Measurements from ENCODE around the gene FASLG. TPM values are rescaled to one million over a fixed set of nuclear protein-coding genes. Genes with fewer than 3 reads are reported as not detected.

FASLG gene
- total RNA-seq, 1 experiment from 2014 or later: not detected

DNA sequence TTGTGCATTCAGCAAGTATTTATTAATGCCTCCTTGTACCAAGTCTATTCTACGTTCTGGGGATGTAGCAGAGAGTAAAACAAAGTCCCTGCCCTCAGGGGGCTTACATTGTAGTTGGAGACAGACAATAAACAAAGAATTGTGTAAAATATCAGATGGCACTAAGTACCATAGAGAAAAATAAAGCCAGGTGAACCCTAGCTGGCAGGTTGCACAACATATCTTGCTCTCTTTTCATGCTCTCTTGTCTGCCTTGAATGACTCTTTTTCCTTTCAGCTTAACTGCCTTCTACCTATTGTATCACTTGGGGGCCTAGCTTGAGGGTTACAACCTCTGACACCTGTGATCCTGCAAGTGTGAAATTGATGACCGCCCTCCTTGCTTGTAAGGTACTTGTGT is 20.7 kb upstream of the FASLG start:
- no peaks in the 10 kb centered on the region for H3K27me3 Mint-ChIP-seq (ENCODE audit: unreplicated experiment)
- H3K36me3 Mint-ChIP-seq (ENCODE audit: insufficient read depth, unreplicated experiment): peaks cover 11% of the 10 kb centered on the region
- CTCF ChIA-PET: no interaction called here
- intact Hi-C loops (cut with micrococcal nuclease; ENCODE audit: unreplicated experiment): loop anchor here (2.0 to 5.0 kb wide), 2 partner anchors 29 to 51 kb away; no protein-coding TSS in a partner anchor
- peak overlapping the region; percentile 86 for H3K27ac Mint-ChIP-seq (ENCODE audit: unreplicated experiment)
- H3K9me3 Mint-ChIP-seq (ENCODE audit: low read depth, unreplicated experiment): peaks cover 6% of the 10 kb centered on the region
- no peak for DNase-seq
- no TSS peak for BruUV-seq (replicated peaks)
- peak overlapping the region; percentile 42 for H3K4me3 Mint-ChIP-seq (ENCODE audit: low read depth, unreplicated experiment)
- peaks cover 58% of the 10 kb centered on the region for H3K4me1 Mint-ChIP-seq (ENCODE audit: low read depth, unreplicated experiment)
- no peak for TF ChIP-seq CTCF (IDR thresholded peaks at IDR 0.05; ENCODE audit: unreplicated experiment)

DNA sequence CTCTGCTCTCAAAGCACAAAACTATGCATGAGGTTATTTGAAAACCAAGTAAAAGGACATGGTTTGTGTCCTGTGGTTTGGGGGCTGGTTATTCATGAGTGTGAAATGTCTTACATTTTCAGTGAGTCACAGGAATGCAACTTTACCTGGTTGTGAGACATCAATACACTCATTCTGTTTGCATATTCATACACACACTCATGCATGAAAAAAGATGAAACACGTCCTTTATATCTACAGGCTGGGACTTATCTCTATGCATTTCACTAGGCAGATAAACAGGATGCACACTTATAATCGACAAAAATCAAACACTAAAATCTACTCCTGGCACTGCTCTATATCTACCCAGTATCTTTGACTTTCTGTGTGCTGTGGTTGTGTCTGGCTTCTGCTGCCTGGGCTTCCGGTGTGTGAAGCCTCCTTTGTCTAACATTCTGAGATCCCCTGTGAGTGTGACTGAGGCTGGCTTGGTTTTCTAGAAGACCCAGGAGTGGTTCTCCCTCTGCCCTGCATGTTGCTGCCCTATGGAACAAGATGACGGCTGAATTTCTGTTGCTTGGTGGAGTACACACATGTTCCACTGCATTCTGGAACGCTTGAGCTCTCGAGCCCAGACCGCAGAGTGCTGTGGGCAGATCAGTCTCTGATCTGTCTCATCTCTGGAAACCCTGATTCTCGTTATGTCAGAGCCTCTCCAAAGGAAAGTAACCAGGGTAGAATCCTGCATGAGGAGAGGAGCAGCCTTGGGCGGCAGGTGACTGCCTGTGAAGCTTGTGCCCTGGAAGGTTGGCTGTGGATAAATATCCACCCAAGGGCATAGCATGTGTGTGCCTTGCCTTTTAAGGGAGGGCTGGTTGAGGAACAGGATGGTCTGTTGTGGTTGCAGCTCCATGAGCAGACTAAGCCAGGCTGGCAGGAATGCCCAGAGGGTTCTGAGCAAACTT is 19.7 kb upstream of the FASLG start:
- no peak for TF ChIP-seq CTCF (IDR thresholded peaks at IDR 0.05; ENCODE audit: unreplicated experiment)
- intact Hi-C loops (cut with micrococcal nuclease; ENCODE audit: unreplicated experiment): loop anchor here (2.0 to 5.0 kb wide), 2 partner anchors 30 to 52 kb away; no protein-coding TSS in a partner anchor
- peaks cover 67% of the 10 kb centered on the region for H3K4me1 Mint-ChIP-seq (ENCODE audit: low read depth, unreplicated experiment)
- CTCF ChIA-PET: interaction anchor here (1.0 to 2.1 kb wide), 2 partner anchors 29 to 80 kb away, joined by 3 to 8 read pairs; no protein-coding TSS in a partner anchor
- peak overlapping the region; percentile 86 for H3K27ac Mint-ChIP-seq (ENCODE audit: unreplicated experiment)
- no peaks in the 10 kb centered on the region for H3K27me3 Mint-ChIP-seq (ENCODE audit: unreplicated experiment)
- H3K4me3 Mint-ChIP-seq (ENCODE audit: low read depth, unreplicated experiment): peak overlapping the region; percentile 42
- peak; percentile 55 for DNase-seq
- TSS peak; percentile 93 for BruUV-seq (replicated peaks)
- H3K36me3 Mint-ChIP-seq (ENCODE audit: insufficient read depth, unreplicated experiment): peaks cover 11% of the 10 kb centered on the region
- peaks cover 6% of the 10 kb centered on the region for H3K9me3 Mint-ChIP-seq (ENCODE audit: low read depth, unreplicated experiment)

DNA sequence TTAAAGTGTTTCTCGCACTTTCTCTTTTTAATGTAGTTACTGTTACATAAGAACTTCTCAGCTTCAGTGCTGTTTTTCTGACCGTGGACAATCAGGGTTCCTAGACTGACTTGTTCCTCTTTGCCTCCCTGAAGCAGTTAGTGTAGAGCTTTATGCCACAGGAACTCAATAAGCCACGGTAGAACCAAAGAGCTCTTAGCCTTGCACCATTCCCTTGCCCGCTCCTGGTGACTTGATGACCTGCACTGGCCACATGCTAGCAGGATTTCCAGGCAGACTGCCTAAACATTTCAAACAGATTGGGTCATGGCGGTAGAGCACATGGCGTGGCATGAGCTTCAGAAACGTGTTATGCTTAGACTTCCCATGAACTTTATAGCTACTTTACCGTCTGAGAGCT is 18.8 kb upstream of the FASLG start:
- no TSS peak for BruUV-seq (replicated peaks)
- CTCF ChIA-PET: interaction anchor here (1.0 to 2.1 kb wide), 2 partner anchors 30 to 79 kb away, joined by 3 to 8 read pairs; no protein-coding TSS in a partner anchor
- Mint-ChIP-seq H3K27me3 (ENCODE audit: unreplicated experiment) (no peaks in the 10 kb centered on the region), H3K4me1 (ENCODE audit: low read depth, unreplicated experiment) (peaks cover 77% of the 10 kb centered on the region), H3K36me3 (ENCODE audit: insufficient read depth, unreplicated experiment) (peaks cover 11% of the 10 kb centered on the region), H3K9me3 (ENCODE audit: low read depth, unreplicated experiment) (peaks cover 6% of the 10 kb centered on the region), H3K4me3 (ENCODE audit: low read depth, unreplicated experiment) (no peak overlapping the region), H3K27ac (ENCODE audit: unreplicated experiment) (peak overlapping the region; percentile 86)
- no peak for DNase-seq
- no peak for TF ChIP-seq CTCF (IDR thresholded peaks at IDR 0.05; ENCODE audit: unreplicated experiment)
- intact Hi-C loops (cut with micrococcal nuclease; ENCODE audit: unreplicated experiment): no loop called here

GRCh38 chr1:172641492-172641891 is 17.4 kb upstream of the FASLG start:
- H3K4me1 Mint-ChIP-seq (ENCODE audit: low read depth, unreplicated experiment): peaks cover 80% of the 10 kb centered on the region
- H3K9me3 Mint-ChIP-seq (ENCODE audit: low read depth, unreplicated experiment): peaks cover 6% of the 10 kb centered on the region
- intact Hi-C loops (cut with micrococcal nuclease; ENCODE audit: unreplicated experiment): no loop called here
- DNase-seq: no peak
- TF ChIP-seq CTCF (IDR thresholded peaks at IDR 0.05; ENCODE audit: unreplicated experiment): no peak
- H3K36me3 Mint-ChIP-seq (ENCODE audit: insufficient read depth, unreplicated experiment): peaks cover 11% of the 10 kb centered on the region
- no peak overlapping the region for H3K27ac Mint-ChIP-seq (ENCODE audit: unreplicated experiment)
- no peaks in the 10 kb centered on the region for H3K27me3 Mint-ChIP-seq (ENCODE audit: unreplicated experiment)
- BruUV-seq (replicated peaks): no TSS peak
- no peak overlapping the region for H3K4me3 Mint-ChIP-seq (ENCODE audit: low read depth, unreplicated experiment)
- CTCF ChIA-PET: no interaction called here

Data from Calu3 (cell line).